IMR-90 (cell line): ENCODE results near the gene STARD8. TPM values are rescaled to one million over a fixed set of nuclear protein-coding genes. Genes with fewer than 3 reads are reported as not detected.

Experiments
- ATAC-seq: fragments of 200-7000 bp; cut with Tn5 transposase; 2 replicates; pipeline ENCODE4 v1.9.1; 2020; ENCODE audit warnings: low read depth, mild to moderate bottlenecking, moderate library complexity
- BruUV-seq: library from RNA; stranded (reverse); fragments of 400-500 nt; replicated peaks from 2 replicates; lab custom pipeline; 2021; lab: Mats Ljungman, UMichigan
- CTCF ChIA-PET: fragments of 300-600 bp; formaldehyde crosslinking; extraction: SDS; loops from one replicate; lab custom pipeline; 2021; ENCODE audit warnings: antibody characterized with exemption; lab: Yijun Ruan, JAX
- POLR2A ChIA-PET: fragments of 300-600 bp; sonication (Branson Sonifier 250); formaldehyde crosslinking; loops from one replicate; lab custom pipeline; 2022; ENCODE audit warnings: antibody characterized with exemption; ENCODE audit not compliant: unreplicated experiment; lab: Charles Lee
- DNase-seq: peaks from one replicate; pipeline ENCODE4 v3.0.0; 2013
- H2AFZ ChIP-seq: replicated peaks from 2 replicates; pipeline ENCODE3; 2013; ENCODE audit warnings: low read length, mild to moderate bottlenecking; ENCODE audit not compliant: poor library complexity
- H2AK5ac ChIP-seq: 2 replicates; pipeline ENCODE4 v1.6.1; 2013; ENCODE audit warnings: low read depth, low read length, inconsistent platforms
- H2AK9ac ChIP-seq: replicated peaks from 2 replicates; pipeline ENCODE3; 2013; ENCODE audit warnings: mild to moderate bottlenecking, low read depth, low read length, moderate library complexity; ENCODE audit not compliant: poor library complexity
- H2BK120ac ChIP-seq: 2 replicates; pipeline ENCODE4 v1.6.1; 2013; ENCODE audit warnings: low read depth, low read length, inconsistent platforms
- H2BK15ac ChIP-seq: 3 replicates; pipeline ENCODE4 v1.6.1; 2013; ENCODE audit warnings: low read depth, low read length, inconsistent platforms
- H2BK20ac ChIP-seq: 2 replicates; pipeline ENCODE4 v1.6.1; 2013; ENCODE audit warnings: low read depth, mild to moderate bottlenecking, inconsistent platforms, low read length, moderate library complexity
- H2BK5ac ChIP-seq: 2 replicates; pipeline ENCODE4 v1.6.1; 2013; ENCODE audit warnings: mild to moderate bottlenecking, low read depth, low read length, inconsistent platforms; ENCODE audit not compliant: poor library complexity, severe bottlenecking
- H3K14ac ChIP-seq: replicated peaks from 2 replicates; pipeline ENCODE4 v1.6.1; 2013; ENCODE audit warnings: low read depth, low read length, inconsistent platforms
- H3K18ac ChIP-seq: 2 replicates; pipeline ENCODE4 v1.6.1; 2013; ENCODE audit warnings: low read depth, low read length, control low read depth
- H3K23ac ChIP-seq: 2 replicates; pipeline ENCODE4 v1.6.1; 2013; ENCODE audit warnings: low read depth, low read length, inconsistent platforms
- H3K27ac ChIP-seq: 2 replicates; pipeline ENCODE4 v1.5.1; 2013; ENCODE audit warnings: mild to moderate bottlenecking, control low read depth, low read length; ENCODE audit not compliant: insufficient read depth
- H3K27me3 ChIP-seq: 2 replicates; pipeline ENCODE4 v1.6.1; 2013; ENCODE audit warnings: low read length; ENCODE audit not compliant: control insufficient read depth, insufficient read depth
- H3K36me3 ChIP-seq: 2 replicates; pipeline ENCODE4 v1.6.1; 2013; ENCODE audit warnings: low read length, mixed read lengths; ENCODE audit not compliant: control insufficient read depth, insufficient read depth
- H3K4ac ChIP-seq: 2 replicates; pipeline ENCODE4 v1.6.1; 2013; ENCODE audit warnings: low read depth, low read length, inconsistent platforms
- H3K4me1 ChIP-seq: 2 replicates; pipeline ENCODE4 v1.6.1; 2013; ENCODE audit warnings: low read length, mixed read lengths; ENCODE audit not compliant: control insufficient read depth, insufficient read depth
- H3K4me2 ChIP-seq: 2 replicates; pipeline ENCODE4 v1.6.1; 2013; ENCODE audit warnings: low read depth, mild to moderate bottlenecking, control low read depth, low read length, moderate library complexity
- H3K4me3 ChIP-seq: 2 replicates; pipeline ENCODE4 v1.5.1; 2013; ENCODE audit warnings: low read depth, mild to moderate bottlenecking, control low read depth, low read length, moderate library complexity; ENCODE audit not compliant: insufficient read depth
- H3K56ac ChIP-seq: 2 replicates; pipeline ENCODE4 v1.6.1; 2013; ENCODE audit warnings: low read length, inconsistent platforms; ENCODE audit not compliant: insufficient read depth; ENCODE audit errors: extremely low read depth
- H3K79me1 ChIP-seq, 2 experiments: 2 replicates each; pipeline ENCODE4 v1.6.1; 2013; ENCODE audit warnings: low read length in 2 of 2, inconsistent platforms in 1 of 2, low read depth in 1 of 2
- H3K9ac ChIP-seq: 2 replicates; pipeline ENCODE4 v1.6.1; 2013; ENCODE audit warnings: low read depth, low read length, control low read depth
- H3K9me1 ChIP-seq: 2 replicates; pipeline ENCODE4 v1.6.1; 2013; ENCODE audit warnings: low read length, inconsistent platforms; ENCODE audit not compliant: insufficient read depth
- H3K9me3 ChIP-seq: 2 replicates; pipeline ENCODE4 v1.6.1; 2013; ENCODE audit warnings: low read length; ENCODE audit not compliant: control insufficient read depth, insufficient read depth
- H4K20me1 ChIP-seq: 2 replicates; pipeline ENCODE4 v1.6.1; 2013; ENCODE audit warnings: low read length, inconsistent platforms; ENCODE audit not compliant: insufficient read depth
- H4K5ac ChIP-seq: 2 replicates; pipeline ENCODE4 v1.6.1; 2013; ENCODE audit warnings: mild to moderate bottlenecking, low read depth, low read length, control low read depth
- H4K8ac ChIP-seq, 2 experiments: 2 replicates each; pipeline ENCODE4 v1.6.1; 2013; ENCODE audit warnings: low read depth in 2 of 2, low read length in 2 of 2, control low read depth in 1 of 2, inconsistent platforms in 1 of 2
- H4K91ac ChIP-seq: 2 replicates; pipeline ENCODE4 v1.6.1; 2013; ENCODE audit warnings: low read depth, low read length, inconsistent platforms; ENCODE audit not compliant: insufficient read depth
- MAFK ChIP-seq: IDR thresholded peaks from 2 replicates; pipeline ENCODE4 v1.6.1; 2012; ENCODE audit warnings: low read depth, low read length, improper control_type of control experiment
- RFX5 ChIP-seq: IDR thresholded peaks from 2 replicates; pipeline ENCODE4 v1.8.0; 2012; ENCODE audit warnings: low read depth, mild to moderate bottlenecking, low read length, moderate library complexity
- WGBS, 2 experiments: methylation state at CpG; one replicate each; pipeline versions ENCODE4 v1.1.5 to v1.1.7; 2013; ENCODE audit warnings: missing lambda C conversion rate in 2 of 2; ENCODE audit not compliant: insufficient read length in 1 of 2; ENCODE audit errors: extremely low coverage in 2 of 2; 5-methylcytosine and 5-hydroxymethylcytosine counted together
- dilution Hi-C: fragments of 300-500 bp; cut with HindIII; formaldehyde crosslinking; loops from one replicate; pipeline ENCODE4 v1.14.3; 2018; ENCODE audit warnings: low sequenced_read_pairs; ENCODE audit not compliant: unreplicated experiment
- in situ Hi-C: fragments of 300-500 bp; cut with MboI; formaldehyde crosslinking; loops from 3 replicates; pipeline ENCODE4 v1.14.3; 2019; ENCODE audit warnings: low sequenced_read_pairs, inconsistent platforms, mixed read lengths
- intact Hi-C: fragments of 100-400 bp; cut with micrococcal nuclease; formaldehyde crosslinking; loops from 2 replicates; pipeline ENCODE4 v1.10.0; 2022
- polyA plus RNA-seq, 3 experiments: library from polyadenylated mRNA; depleted of rRNA; stranded (reverse); fragments of >200 nt; gene quantifications; 2 replicates each; pipeline ENCODE4 v1.2.3, GENCODE V29; 2012; ENCODE audit warnings: low replicate concordance in 1 of 3
- total RNA-seq: library from RNA; depleted of rRNA; stranded (reverse); fragments of >200 nt; gene quantifications from 2 replicates; pipeline ENCODE4 v1.2.3, GENCODE V29; 2012
- TF ChIP-seq, protein P1 (sequence below): fragments of 150-350 bp; IDR thresholded peaks from 2 replicates; pipeline ENCODE4 v1.6.1; 2017; ENCODE audit warnings: mild to moderate bottlenecking, antibody characterized with exemption, low read length, low read depth
- TF ChIP-seq, protein P2 (sequence below): conservative IDR thresholded peaks from 2 replicates; pipeline ENCODE4 v1.5.1; 2012; ENCODE audit warnings: mild to moderate bottlenecking, low read depth, low read length, improper control_type of control experiment

The STARD8 gene
- total and polyA plus RNA-seq, 2 of the 4 experiments (the other 2 are of a cell fraction), result 1.6 to 2.3 TPM

DNA sequence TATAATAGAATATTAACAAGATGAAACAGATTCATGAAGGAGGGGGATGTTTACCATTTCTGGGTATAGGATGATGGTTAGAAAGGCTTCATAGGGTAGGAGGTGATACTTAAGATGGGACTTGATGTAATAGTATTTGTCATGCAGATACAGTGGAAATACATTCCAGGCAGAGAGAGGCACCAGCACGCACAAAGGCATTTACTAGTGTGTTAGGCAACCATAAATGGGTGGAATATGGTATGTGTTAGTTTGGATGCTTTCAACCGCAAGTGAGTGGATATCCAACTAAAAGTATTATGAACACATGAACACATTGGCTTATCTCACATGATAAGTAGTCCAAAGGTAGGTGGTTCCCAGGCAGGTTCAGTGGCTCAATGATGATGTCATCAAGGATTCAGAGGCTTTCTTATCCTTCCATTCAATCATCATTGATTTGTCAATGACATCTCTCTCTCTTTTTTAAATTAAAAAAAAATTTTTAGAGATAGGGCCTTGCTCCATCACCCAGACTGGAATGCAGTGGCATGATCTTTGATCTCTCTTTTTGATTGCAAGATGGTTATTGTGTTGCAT, 12.7 kb upstream of the STARD8 start:
- in situ Hi-C loops (no loop called here), intact Hi-C loops (no loop called here), dilution Hi-C loops (no loop called here)
- no peak overlapping the region for H3K18ac ChIP-seq
- TF ChIP-seq, protein P1, sequence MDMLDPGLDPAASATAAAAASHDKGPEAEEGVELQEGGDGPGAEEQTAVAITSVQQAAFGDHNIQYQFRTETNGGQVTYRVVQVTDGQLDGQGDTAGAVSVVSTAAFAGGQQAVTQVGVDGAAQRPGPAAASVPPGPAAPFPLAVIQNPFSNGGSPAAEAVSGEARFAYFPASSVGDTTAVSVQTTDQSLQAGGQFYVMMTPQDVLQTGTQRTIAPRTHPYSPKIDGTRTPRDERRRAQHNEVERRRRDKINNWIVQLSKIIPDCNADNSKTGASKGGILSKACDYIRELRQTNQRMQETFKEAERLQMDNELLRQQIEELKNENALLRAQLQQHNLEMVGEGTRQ, result no peak
- TF ChIP-seq RFX5 (no peak), MAFK (no peak)
- TF ChIP-seq, protein P2, sequence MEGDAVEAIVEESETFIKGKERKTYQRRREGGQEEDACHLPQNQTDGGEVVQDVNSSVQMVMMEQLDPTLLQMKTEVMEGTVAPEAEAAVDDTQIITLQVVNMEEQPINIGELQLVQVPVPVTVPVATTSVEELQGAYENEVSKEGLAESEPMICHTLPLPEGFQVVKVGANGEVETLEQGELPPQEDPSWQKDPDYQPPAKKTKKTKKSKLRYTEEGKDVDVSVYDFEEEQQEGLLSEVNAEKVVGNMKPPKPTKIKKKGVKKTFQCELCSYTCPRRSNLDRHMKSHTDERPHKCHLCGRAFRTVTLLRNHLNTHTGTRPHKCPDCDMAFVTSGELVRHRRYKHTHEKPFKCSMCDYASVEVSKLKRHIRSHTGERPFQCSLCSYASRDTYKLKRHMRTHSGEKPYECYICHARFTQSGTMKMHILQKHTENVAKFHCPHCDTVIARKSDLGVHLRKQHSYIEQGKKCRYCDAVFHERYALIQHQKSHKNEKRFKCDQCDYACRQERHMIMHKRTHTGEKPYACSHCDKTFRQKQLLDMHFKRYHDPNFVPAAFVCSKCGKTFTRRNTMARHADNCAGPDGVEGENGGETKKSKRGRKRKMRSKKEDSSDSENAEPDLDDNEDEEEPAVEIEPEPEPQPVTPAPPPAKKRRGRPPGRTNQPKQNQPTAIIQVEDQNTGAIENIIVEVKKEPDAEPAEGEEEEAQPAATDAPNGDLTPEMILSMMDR, result no peak
- no peak overlapping the region for H2AK9ac ChIP-seq
- H3K4me1 ChIP-seq, result no peaks in the 10 kb centered on the region
- H3K27ac ChIP-seq, result no peak overlapping the region
- H3K14ac ChIP-seq, result no peak overlapping the region
- no peak overlapping the region for H3K4ac ChIP-seq
- no peak overlapping the region for H4K91ac ChIP-seq
- DNase-seq, result peak; percentile 26
- no peaks in the 10 kb centered on the region for H3K9me3 ChIP-seq
- H3K56ac ChIP-seq, result no peak overlapping the region
- no peaks in the 10 kb centered on the region; the same call in 1 of the 2 replicates for H4K20me1 ChIP-seq
- no peak overlapping the region for H3K4me3 ChIP-seq
- no TSS peak for BruUV-seq
- H2BK5ac ChIP-seq, result no peak overlapping the region
- H3K23ac ChIP-seq, result no peak overlapping the region
- H3K27me3 ChIP-seq, result peaks cover 16% of the 10 kb centered on the region
- H2BK120ac ChIP-seq, result no peak overlapping the region
- H3K36me3 ChIP-seq, result no peaks in the 10 kb centered on the region
- H4K5ac ChIP-seq, result no peak overlapping the region
- H2BK20ac ChIP-seq, result no peak overlapping the region
- no peak overlapping the region for H4K8ac ChIP-seq
- H3K4me2 ChIP-seq, result no peak overlapping the region
- no peak overlapping the region for H2BK15ac ChIP-seq
- WGBS, 2 experiments, result no CpG with 5 or more reads among the region's 2 CpGs
- H2AFZ ChIP-seq, result no peak overlapping the region
- POLR2A ChIA-PET, result no interaction called here
- no peak overlapping the region for H3K9ac ChIP-seq
- no peaks in the 10 kb centered on the region for H3K79me1 ChIP-seq
- no peak overlapping the region for H2AK5ac ChIP-seq
- peak; percentile 61 for ATAC-seq
- CTCF ChIA-PET, result interaction anchor here (0.6 kb wide), 1 partner anchor 89 kb away, joined by 3 read pairs; no protein-coding TSS in a partner anchor
- H3K9me1 ChIP-seq, result no peaks in the 10 kb centered on the region
